K562 (cell line): ENCODE results near the gene NDUFV2. TPM values are rescaled to one million over a fixed set of nuclear protein-coding genes. Genes with fewer than 3 reads are reported as not detected.
A peak's percentile ranks its signal among the peaks of the same experiment; 100 is the strongest.

Experiments used
- ATAC-seq: fragments of 200-7000 bp; cut with Tn5 transposase; 3 replicates; pipeline ENCODE4 v1.9.1; 2020; ENCODE audit warnings: moderate library complexity
- BruUV-seq: library from RNA; stranded (reverse); fragments of 400-500 nt; replicated peaks from 2 replicates; lab custom pipeline; 2021; lab: Mats Ljungman, UMichigan
- CTCF ChIA-PET: fragments of 300-600 bp; formaldehyde crosslinking; extraction: SDS; loops from one replicate; lab custom pipeline; 2021; ENCODE audit warnings: low intra/inter-chr PET ratio; lab: Yijun Ruan, JAX
- POLR2A ChIA-PET: fragments of 300-600, 350-650 bp; sonication (Branson Sonifier 250); formaldehyde crosslinking; extraction: SDS; loops from one replicate; lab custom pipeline; 2021; ENCODE audit warnings: antibody characterized with exemption, inconsistent platforms; lab: Yijun Ruan, JAX
- DNase-seq, 4 experiments: peaks; one replicate each; pipeline versions ENCODE4 v3.0.0 to v3.0.0-alpha.2; 2011 to 2018; ENCODE audit warnings: low spot score in 3 of 4, mixed read lengths in 3 of 4; ENCODE audit errors: extremely low read depth in 1 of 4
- FAIRE-seq: peaks from 2 replicates; lab custom pipeline; 2011; peaks lifted over from hg19 to GRCh38; lab: Jason Lieb, UNC
- H2AFZ ChIP-seq: 2 replicates; pipeline ENCODE4 v1.6.0; 2011; ENCODE audit warnings: low read depth, low read length, control low read depth, inconsistent platforms
- H3K27ac ChIP-seq: fragments of 200-600 bp; 3 replicates; pipeline ENCODE4 v1.8.0; 2011; ENCODE audit warnings: low read depth, mild to moderate bottlenecking, control low read depth, inconsistent platforms, low read length, moderate library complexity, mixed read lengths; ENCODE audit errors: extremely low read depth
- H3K27me3 ChIP-seq, 2 experiments: fragments of 300-600 bp in 1 of 2; 2 replicates in 1 of 2; 3 replicates in 1 of 2; pipeline versions ENCODE4 v1.6.0 to v1.8.0; 2011; ENCODE audit warnings: inconsistent platforms in 2 of 2, low read length in 2 of 2, mild to moderate bottlenecking in 1 of 2, mixed read lengths in 1 of 2, moderate library complexity in 1 of 2; ENCODE audit not compliant: control insufficient read depth in 2 of 2, insufficient read depth in 2 of 2
- H3K36me3 ChIP-seq: fragments of 300-600 bp; 3 replicates; pipeline ENCODE4 v1.8.0; 2011; ENCODE audit warnings: mild to moderate bottlenecking, low read length, inconsistent platforms; ENCODE audit not compliant: control insufficient read depth, insufficient read depth
- H3K4me1 ChIP-seq, 2 experiments: fragments of 200-600 bp in 1 of 2; replicated peaks in 1 of 2; 2 replicates in 1 of 2; 3 replicates in 1 of 2; pipeline versions ENCODE4 v1.5.1 to v1.8.0; 2011; ENCODE audit warnings: inconsistent platforms in 2 of 2, low read length in 2 of 2, mild to moderate bottlenecking in 1 of 2, mixed read lengths in 1 of 2, moderate library complexity in 1 of 2; ENCODE audit not compliant: control insufficient read depth in 2 of 2, insufficient read depth in 2 of 2
- H3K4me2 ChIP-seq: 2 replicates; pipeline ENCODE4 v1.6.1; 2011; ENCODE audit warnings: low read length, control low read depth, inconsistent platforms, mixed read lengths; ENCODE audit not compliant: insufficient read depth
- H3K4me3 ChIP-seq: fragments of 200-600 bp; sonication (generic), shearing (Covaris generic); 2 replicates; pipeline ENCODE4 v1.5.1; 2016; ENCODE audit warnings: control low read depth, inconsistent platforms
- H3K79me2 ChIP-seq: fragments of 200-600 bp; 3 replicates; pipeline ENCODE4 v1.8.0; 2011; ENCODE audit warnings: low read length, inconsistent platforms; ENCODE audit not compliant: control insufficient read depth, insufficient read depth
- H3K9ac ChIP-seq, 2 experiments: 2 replicates each; pipeline versions ENCODE4 v1.6.0 to v1.6.1; 2011; ENCODE audit warnings: low read depth in 2 of 2, low read length in 2 of 2, control low read depth in 1 of 2, inconsistent platforms in 1 of 2, mild to moderate bottlenecking in 1 of 2, mixed read lengths in 1 of 2; ENCODE audit not compliant: insufficient read depth in 1 of 2
- H3K9me1 ChIP-seq: one replicate; pipeline ENCODE4 v1.6.0; 2011; ENCODE audit warnings: inconsistent platforms, mild to moderate bottlenecking, low read length, moderate library complexity; ENCODE audit not compliant: control insufficient read depth, insufficient read depth
- H3K9me3 ChIP-seq: replicated peaks from 2 replicates; pipeline ENCODE4 v1.5.1; 2011; ENCODE audit warnings: low read depth, low read length, inconsistent platforms; ENCODE audit not compliant: control insufficient read depth, insufficient read depth
- H4K20me1 ChIP-seq: replicated peaks from 2 replicates; pipeline ENCODE4 v1.6.1; 2011; ENCODE audit warnings: low read length, inconsistent platforms, mixed read lengths; ENCODE audit not compliant: control insufficient read depth, insufficient read depth
- BHLHE40 ChIP-seq: IDR thresholded peaks from 2 replicates; pipeline ENCODE4 v1.6.1; 2011; ENCODE audit warnings: low read length, improper control_type of control experiment
- CBX1 ChIP-seq: sonication (generic); IDR thresholded peaks from 2 replicates; pipeline ENCODE4 v1.6.1; 2016; ENCODE audit warnings: antibody characterized with exemption, low read depth, mild to moderate bottlenecking
- HES1 ChIP-seq: fragments of 450-650 bp; IDR thresholded peaks from 2 replicates; pipeline ENCODE4 v1.6.1; 2016; ENCODE audit warnings: low read depth, mild to moderate bottlenecking, moderate library complexity
- SMAD4 ChIP-seq: fragments of 250-450 bp; sonication (Bioruptor Pico); conservative IDR thresholded peaks from 2 replicates; pipeline ENCODE4 v1.8.0; 2021; ENCODE audit warnings: inconsistent platforms, mild to moderate bottlenecking, moderate library complexity
- SOX6 ChIP-seq: fragments of 450-650 bp; IDR thresholded peaks from 2 replicates; pipeline ENCODE4 v1.6.1; 2014; ENCODE audit warnings: mild to moderate bottlenecking
- SUPT5H ChIP-seq: fragments of 450-650 bp; IDR thresholded peaks from 2 replicates; pipeline ENCODE4 v1.6.1; 2016
- WGBS: fragments of 100-300 bp; shearing (Covaris generic); methylation state at CpG from one replicate; pipeline ENCODE4 v1.1.6; 2016; ENCODE audit warnings: low coverage, mixed read lengths; ENCODE audit not compliant: insufficient coverage; ENCODE audit errors: missing lambda C conversion rate; 5-methylcytosine and 5-hydroxymethylcytosine counted together
- in situ Hi-C: fragments of 300-500 bp; cut with MboI; formaldehyde crosslinking; loops from 4 replicates; pipeline ENCODE4 v1.15.0; 2018; ENCODE audit warnings: inconsistent platforms, mixed read lengths
- intact Hi-C: fragments of 100-400 bp; cut with micrococcal nuclease; formaldehyde crosslinking; loops from 2 replicates; pipeline ENCODE4 v1.14.2; 2022
- polyA plus RNA-seq, 8 experiments: library from polyadenylated mRNA; depleted of rRNA in 4 of 8; stranded (reverse) in 5 of 8; unstranded in 3 of 8; fragments of >200 nt; fragmentation: Nextera tagmentation in 2 of 8; fragmentation: Illumina TruSeq in 1 of 8; extraction: Ambion mirVana in 2 of 8; extraction: Trizol in 1 of 8; gene quantifications; 2 replicates each; pipeline versions ENCODE4 v1.2.1 to v1.2.3, GENCODE V29; 2011 to 2014; ENCODE audit warnings: inconsistent platforms in 1 of 8, missing spikeins in 1 of 8
- total RNA-seq, 7 experiments: library from RNA; depleted of rRNA in 6 of 7; stranded (reverse); fragments of >200 nt in 6 of 7; fragmentation: Illumina TruSeq in 2 of 7; extraction: Trizol in 2 of 7; gene quantifications; 2 replicates each; pipeline versions ENCODE4 v1.2.1 to v1.2.3, GENCODE V29; 2011 to 2021; ENCODE audit warnings: low replicate concordance in 1 of 7
- TF ChIP-seq, protein P1 (sequence below), 2 experiments: IDR thresholded peaks; 2 replicates each; pipeline ENCODE4 v1.6.1; 2012; ENCODE audit warnings: improper control_type of control experiment in 2 of 2, low read depth in 2 of 2, low read length in 2 of 2, borderline replicate concordance in 1 of 2
- TF ChIP-seq, protein P2 (sequence below): fragments of 450-650 bp; IDR thresholded peaks from 2 replicates; pipeline ENCODE4 v1.6.1; 2016; ENCODE audit warnings: mild to moderate bottlenecking, moderate library complexity

Gene NDUFV2
- total and polyA plus RNA-seq, 9 of the 15 experiments (the other 6 are each of a cell fraction or from before 2014, with no cell fraction given), result 213 to 550 (median 384) TPM

DNA sequence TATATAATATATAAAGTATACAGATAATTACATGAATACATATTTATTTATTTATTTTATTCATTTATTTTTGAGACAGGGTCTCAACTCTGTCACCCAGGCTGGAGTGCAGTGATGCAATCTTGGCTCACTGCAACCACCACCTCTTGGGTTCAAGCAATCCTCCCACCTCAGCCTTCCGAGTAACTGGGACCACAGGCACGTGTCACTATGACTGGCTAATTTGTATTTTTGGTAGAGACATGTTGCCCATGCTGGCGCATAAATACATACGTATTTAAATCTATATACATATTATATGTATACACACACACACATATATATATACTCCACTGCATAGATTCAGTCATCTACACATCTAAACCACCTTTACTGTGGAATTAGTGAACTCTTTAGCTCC lies 20.6 kb upstream of the NDUFV2 start:
- Histone ChIP-seq H3K9me1 (no peaks in the 10 kb centered on the region), H3K9me3 (no peaks in the 10 kb centered on the region), H3K27me3 (no peaks in the 10 kb centered on the region), H2AFZ (no peak overlapping the region), H3K4me1 (peaks cover 0 to 3% of the 10 kb centered on the region in 2 experiments; a peak in 3 of 5 replicates), H3K9ac (no peak overlapping the region), H3K4me2 (no peak overlapping the region), H3K79me2 (no peaks in the 10 kb centered on the region), H3K4me3 (no peak overlapping the region), H3K36me3 (no peaks in the 10 kb centered on the region), H4K20me1 (no peaks in the 10 kb centered on the region), H3K27ac (no peak overlapping the region)
- ChIA-PET CTCF (no interaction called here), POLR2A (interaction anchor here (1.5 to 1.8 kb wide), 2 partner anchors 10 to 12 kb away, joined by 3 to 5 read pairs; no protein-coding TSS in a partner anchor)
- FAIRE-seq, result no peak
- no peak for ATAC-seq
- no peak for DNase-seq
- 44% methylated on average over 4 of the region's 4 CpGs for WGBS
- intact Hi-C loops (loop anchor here (2.0 kb wide), 1 partner anchor 21 kb away; the partner anchor contains the start of gene NDUFV2), in situ Hi-C loops (no loop called here)
- no TSS peak for BruUV-seq
- TF ChIP-seq, protein P1, sequence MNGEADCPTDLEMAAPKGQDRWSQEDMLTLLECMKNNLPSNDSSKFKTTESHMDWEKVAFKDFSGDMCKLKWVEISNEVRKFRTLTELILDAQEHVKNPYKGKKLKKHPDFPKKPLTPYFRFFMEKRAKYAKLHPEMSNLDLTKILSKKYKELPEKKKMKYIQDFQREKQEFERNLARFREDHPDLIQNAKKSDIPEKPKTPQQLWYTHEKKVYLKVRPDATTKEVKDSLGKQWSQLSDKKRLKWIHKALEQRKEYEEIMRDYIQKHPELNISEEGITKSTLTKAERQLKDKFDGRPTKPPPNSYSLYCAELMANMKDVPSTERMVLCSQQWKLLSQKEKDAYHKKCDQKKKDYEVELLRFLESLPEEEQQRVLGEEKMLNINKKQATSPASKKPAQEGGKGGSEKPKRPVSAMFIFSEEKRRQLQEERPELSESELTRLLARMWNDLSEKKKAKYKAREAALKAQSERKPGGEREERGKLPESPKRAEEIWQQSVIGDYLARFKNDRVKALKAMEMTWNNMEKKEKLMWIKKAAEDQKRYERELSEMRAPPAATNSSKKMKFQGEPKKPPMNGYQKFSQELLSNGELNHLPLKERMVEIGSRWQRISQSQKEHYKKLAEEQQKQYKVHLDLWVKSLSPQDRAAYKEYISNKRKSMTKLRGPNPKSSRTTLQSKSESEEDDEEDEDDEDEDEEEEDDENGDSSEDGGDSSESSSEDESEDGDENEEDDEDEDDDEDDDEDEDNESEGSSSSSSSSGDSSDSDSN (IDR thresholded peaks at IDR 0.05; ENCODE audit: borderline replicate concordance in 1 of 2, low read depth in 2 of 2, low read length in 2 of 2), result no peak
- TF ChIP-seq SUPT5H (no peak), BHLHE40 (peak; percentile 80), CBX1 (no peak), SMAD4 (CRISPR knock-in tag) (no peak), HES1 (peak; percentile 97), SOX6 (0 out of 2 replicates have a peak, but pooled peaks have one; percentile 11)
- TF ChIP-seq, protein P2, sequence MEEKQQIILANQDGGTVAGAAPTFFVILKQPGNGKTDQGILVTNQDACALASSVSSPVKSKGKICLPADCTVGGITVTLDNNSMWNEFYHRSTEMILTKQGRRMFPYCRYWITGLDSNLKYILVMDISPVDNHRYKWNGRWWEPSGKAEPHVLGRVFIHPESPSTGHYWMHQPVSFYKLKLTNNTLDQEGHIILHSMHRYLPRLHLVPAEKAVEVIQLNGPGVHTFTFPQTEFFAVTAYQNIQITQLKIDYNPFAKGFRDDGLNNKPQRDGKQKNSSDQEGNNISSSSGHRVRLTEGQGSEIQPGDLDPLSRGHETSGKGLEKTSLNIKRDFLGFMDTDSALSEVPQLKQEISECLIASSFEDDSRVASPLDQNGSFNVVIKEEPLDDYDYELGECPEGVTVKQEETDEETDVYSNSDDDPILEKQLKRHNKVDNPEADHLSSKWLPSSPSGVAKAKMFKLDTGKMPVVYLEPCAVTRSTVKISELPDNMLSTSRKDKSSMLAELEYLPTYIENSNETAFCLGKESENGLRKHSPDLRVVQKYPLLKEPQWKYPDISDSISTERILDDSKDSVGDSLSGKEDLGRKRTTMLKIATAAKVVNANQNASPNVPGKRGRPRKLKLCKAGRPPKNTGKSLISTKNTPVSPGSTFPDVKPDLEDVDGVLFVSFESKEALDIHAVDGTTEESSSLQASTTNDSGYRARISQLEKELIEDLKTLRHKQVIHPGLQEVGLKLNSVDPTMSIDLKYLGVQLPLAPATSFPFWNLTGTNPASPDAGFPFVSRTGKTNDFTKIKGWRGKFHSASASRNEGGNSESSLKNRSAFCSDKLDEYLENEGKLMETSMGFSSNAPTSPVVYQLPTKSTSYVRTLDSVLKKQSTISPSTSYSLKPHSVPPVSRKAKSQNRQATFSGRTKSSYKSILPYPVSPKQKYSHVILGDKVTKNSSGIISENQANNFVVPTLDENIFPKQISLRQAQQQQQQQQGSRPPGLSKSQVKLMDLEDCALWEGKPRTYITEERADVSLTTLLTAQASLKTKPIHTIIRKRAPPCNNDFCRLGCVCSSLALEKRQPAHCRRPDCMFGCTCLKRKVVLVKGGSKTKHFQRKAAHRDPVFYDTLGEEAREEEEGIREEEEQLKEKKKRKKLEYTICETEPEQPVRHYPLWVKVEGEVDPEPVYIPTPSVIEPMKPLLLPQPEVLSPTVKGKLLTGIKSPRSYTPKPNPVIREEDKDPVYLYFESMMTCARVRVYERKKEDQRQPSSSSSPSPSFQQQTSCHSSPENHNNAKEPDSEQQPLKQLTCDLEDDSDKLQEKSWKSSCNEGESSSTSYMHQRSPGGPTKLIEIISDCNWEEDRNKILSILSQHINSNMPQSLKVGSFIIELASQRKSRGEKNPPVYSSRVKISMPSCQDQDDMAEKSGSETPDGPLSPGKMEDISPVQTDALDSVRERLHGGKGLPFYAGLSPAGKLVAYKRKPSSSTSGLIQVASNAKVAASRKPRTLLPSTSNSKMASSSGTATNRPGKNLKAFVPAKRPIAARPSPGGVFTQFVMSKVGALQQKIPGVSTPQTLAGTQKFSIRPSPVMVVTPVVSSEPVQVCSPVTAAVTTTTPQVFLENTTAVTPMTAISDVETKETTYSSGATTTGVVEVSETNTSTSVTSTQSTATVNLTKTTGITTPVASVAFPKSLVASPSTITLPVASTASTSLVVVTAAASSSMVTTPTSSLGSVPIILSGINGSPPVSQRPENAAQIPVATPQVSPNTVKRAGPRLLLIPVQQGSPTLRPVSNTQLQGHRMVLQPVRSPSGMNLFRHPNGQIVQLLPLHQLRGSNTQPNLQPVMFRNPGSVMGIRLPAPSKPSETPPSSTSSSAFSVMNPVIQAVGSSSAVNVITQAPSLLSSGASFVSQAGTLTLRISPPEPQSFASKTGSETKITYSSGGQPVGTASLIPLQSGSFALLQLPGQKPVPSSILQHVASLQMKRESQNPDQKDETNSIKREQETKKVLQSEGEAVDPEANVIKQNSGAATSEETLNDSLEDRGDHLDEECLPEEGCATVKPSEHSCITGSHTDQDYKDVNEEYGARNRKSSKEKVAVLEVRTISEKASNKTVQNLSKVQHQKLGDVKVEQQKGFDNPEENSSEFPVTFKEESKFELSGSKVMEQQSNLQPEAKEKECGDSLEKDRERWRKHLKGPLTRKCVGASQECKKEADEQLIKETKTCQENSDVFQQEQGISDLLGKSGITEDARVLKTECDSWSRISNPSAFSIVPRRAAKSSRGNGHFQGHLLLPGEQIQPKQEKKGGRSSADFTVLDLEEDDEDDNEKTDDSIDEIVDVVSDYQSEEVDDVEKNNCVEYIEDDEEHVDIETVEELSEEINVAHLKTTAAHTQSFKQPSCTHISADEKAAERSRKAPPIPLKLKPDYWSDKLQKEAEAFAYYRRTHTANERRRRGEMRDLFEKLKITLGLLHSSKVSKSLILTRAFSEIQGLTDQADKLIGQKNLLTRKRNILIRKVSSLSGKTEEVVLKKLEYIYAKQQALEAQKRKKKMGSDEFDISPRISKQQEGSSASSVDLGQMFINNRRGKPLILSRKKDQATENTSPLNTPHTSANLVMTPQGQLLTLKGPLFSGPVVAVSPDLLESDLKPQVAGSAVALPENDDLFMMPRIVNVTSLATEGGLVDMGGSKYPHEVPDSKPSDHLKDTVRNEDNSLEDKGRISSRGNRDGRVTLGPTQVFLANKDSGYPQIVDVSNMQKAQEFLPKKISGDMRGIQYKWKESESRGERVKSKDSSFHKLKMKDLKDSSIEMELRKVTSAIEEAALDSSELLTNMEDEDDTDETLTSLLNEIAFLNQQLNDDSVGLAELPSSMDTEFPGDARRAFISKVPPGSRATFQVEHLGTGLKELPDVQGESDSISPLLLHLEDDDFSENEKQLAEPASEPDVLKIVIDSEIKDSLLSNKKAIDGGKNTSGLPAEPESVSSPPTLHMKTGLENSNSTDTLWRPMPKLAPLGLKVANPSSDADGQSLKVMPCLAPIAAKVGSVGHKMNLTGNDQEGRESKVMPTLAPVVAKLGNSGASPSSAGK, result peak; percentile 35; the same call in 1 of the 2 replicates
